OCI-LY3 (cell line): ENCODE data around the gene CLEC4F.
"Not testable (repeated sequence)": the region's sequence is repeated elsewhere in the genome, so short reads cannot be mapped to it uniquely, and the experiment has no call there.

Experiments used
- H2AFZ ChIP-seq: fragments of 200-600, 300-600 bp; shearing (Covaris generic); 2 replicates; pipeline ENCODE4 v1.6.0; 2014; ENCODE audit warnings: antibody characterized with exemption, low read depth, low read length
- H3K27ac ChIP-seq: fragments of 200-600, 300-600 bp; sonication (generic); 2 replicates; pipeline ENCODE4 v1.5.1; 2014; ENCODE audit warnings: mild to moderate bottlenecking, low read length, moderate library complexity, mixed read lengths
- H3K27me3 ChIP-seq: fragments of 200-600, 300-600 bp; sonication (generic); 2 replicates; pipeline ENCODE4 v1.6.1; 2014; ENCODE audit warnings: low read depth, low read length, mixed read lengths
- H3K36me3 ChIP-seq: fragments of 200-600, 300-600 bp; sonication (generic); replicated peaks from 2 replicates; pipeline ENCODE3; 2014; ENCODE audit warnings: low read depth, low read length, mixed read lengths
- H3K4me1 ChIP-seq: fragments of 300-600, 200-600 bp; sonication (generic); 2 replicates; pipeline ENCODE4 v1.6.1; 2014; ENCODE audit warnings: low read length, mixed read lengths
- H3K4me2 ChIP-seq: fragments of 200-600, 300-600 bp; sonication (generic); 2 replicates; pipeline ENCODE4 v1.6.1; 2014; ENCODE audit warnings: low read length, mixed read lengths
- H3K4me3 ChIP-seq: fragments of 300-600, 200-600 bp; sonication (generic); 2 replicates; pipeline ENCODE4 v1.5.1; 2014; ENCODE audit warnings: antibody characterized with exemption, mild to moderate bottlenecking, low read length, moderate library complexity
- H3K79me2 ChIP-seq: fragments of 300-600, 200-600 bp; shearing (Covaris generic); 2 replicates; pipeline ENCODE4 v1.6.1; 2014; ENCODE audit warnings: mild to moderate bottlenecking, low read length, mixed read lengths
- H3K9ac ChIP-seq: fragments of 300-600, 200-600 bp; shearing (Covaris generic); 2 replicates; pipeline ENCODE4 v1.6.0; 2014; ENCODE audit warnings: mild to moderate bottlenecking, low read length, moderate library complexity
- H3K9me3 ChIP-seq: fragments of 200-600, 300-600 bp; shearing (Covaris generic); 2 replicates; pipeline ENCODE4 v1.6.1; 2014; ENCODE audit warnings: low read length, mixed read lengths; ENCODE audit not compliant: insufficient read depth
- H4K20me1 ChIP-seq: fragments of 200-600, 300-600 bp; sonication (generic); 2 replicates; pipeline ENCODE4 v1.6.1; 2016; ENCODE audit warnings: low read length, mixed read lengths; ENCODE audit not compliant: insufficient read depth
- CTCF ChIP-seq: fragments of 200-600, 300-600 bp; sonication (generic); IDR thresholded peaks from 2 replicates; pipeline ENCODE4 v1.5.1; 2014; ENCODE audit warnings: antibody characterized with exemption, low read length, low read depth
- EZH2phosphoT487 ChIP-seq: fragments of 200-600 bp; shearing (Covaris generic); IDR thresholded peaks from 2 replicates; pipeline ENCODE4 v1.6.1; 2018; ENCODE audit warnings: antibody characterized with exemption, mixed run types, low read depth

CLEC4F gene

GRCh38 chr2:70801607-70802263 lies 18.7 kb downstream of the CLEC4F start:
- Histone ChIP-seq H3K4me2 (no peak overlapping the region), H3K9me3 (no peaks in the 10 kb centered on the region), H4K20me1 (no peaks in the 10 kb centered on the region), H3K27ac (no peak overlapping the region), H3K27me3 (peaks cover 7% of the 10 kb centered on the region; the same call in 1 of the 2 replicates), H3K4me1 (peaks cover 8% of the 10 kb centered on the region), H3K79me2 (no peaks in the 10 kb centered on the region), H3K4me3 (no peak overlapping the region), H3K9ac (no peak overlapping the region), H2AFZ (no peak overlapping the region), H3K36me3 (no peaks in the 10 kb centered on the region)
- no peak for TF ChIP-seq EZH2phosphoT487
- TF ChIP-seq CTCF = no peak

DNA sequence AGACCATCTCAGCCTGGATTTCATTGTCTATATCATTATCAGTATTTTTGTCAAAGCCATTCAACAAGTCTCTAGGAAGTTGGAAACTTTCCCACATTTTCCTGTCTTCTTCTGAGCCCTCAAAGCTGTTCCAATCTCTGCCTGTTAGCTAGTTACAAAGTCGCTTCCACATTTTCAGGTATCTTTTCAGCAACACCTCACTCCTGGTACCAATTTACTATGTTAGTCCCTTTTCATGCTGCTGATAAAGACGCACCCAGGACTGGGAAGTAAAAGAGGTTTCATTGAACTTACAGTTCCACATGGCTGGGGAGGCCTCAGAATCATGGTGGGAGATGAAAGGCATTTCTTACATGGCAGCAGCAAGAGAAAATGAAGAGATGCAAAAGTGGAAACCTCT lies 20.7 kb downstream of the CLEC4F start:
- peaks cover 8% of the 10 kb centered on the region for H3K4me1 ChIP-seq
- no peak overlapping the region for H3K9ac ChIP-seq
- TF ChIP-seq CTCF (no peak), EZH2phosphoT487 (no peak)
- no peak overlapping the region for H2AFZ ChIP-seq
- no peaks in the 10 kb centered on the region for H3K27me3 ChIP-seq
- no peaks in the 10 kb centered on the region for H3K79me2 ChIP-seq
- no peaks in the 10 kb centered on the region for H3K9me3 ChIP-seq
- no peak overlapping the region for H3K27ac ChIP-seq
- no peak overlapping the region for H3K4me2 ChIP-seq
- H3K4me3 ChIP-seq = no peak overlapping the region
- no peaks in the 10 kb centered on the region for H4K20me1 ChIP-seq
- no peaks in the 10 kb centered on the region for H3K36me3 ChIP-seq

- H3K27me3 ChIP-seq, H2AFZ ChIP-seq, H3K79me2 ChIP-seq, H3K4me2 ChIP-seq, H3K9ac ChIP-seq, H3K36me3 ChIP-seq, H4K20me1 ChIP-seq, H3K9me3 ChIP-seq, H3K4me1 ChIP-seq, H3K27ac ChIP-seq, H3K4me3 ChIP-seq: not testable (repeated sequence)
Observed at GRCh38 chr2:70797996-70798395, 22.4 kb downstream of the CLEC4F start.

DNA sequence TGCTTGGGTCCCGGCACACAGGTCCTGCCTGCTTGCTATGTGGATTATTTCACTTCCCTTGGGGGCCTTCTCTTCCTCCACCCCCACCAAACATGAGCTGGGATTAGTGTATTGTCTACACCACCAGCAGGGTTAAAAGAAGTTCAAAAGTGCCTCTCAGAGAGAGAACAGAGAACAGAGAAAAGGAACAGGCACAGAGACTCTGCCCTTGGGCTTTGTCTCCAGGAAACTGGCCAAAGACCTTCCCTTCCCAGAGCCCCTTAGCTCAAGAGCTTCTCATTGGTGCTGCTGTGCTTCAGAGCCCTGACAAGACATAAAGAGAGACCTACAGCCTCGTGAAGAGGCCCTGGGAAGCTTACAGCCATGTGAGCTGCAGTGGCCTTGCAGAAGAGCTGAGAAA lies 22.9 kb downstream of the CLEC4F start:
- no peaks in the 10 kb centered on the region for H3K36me3 ChIP-seq
- no peaks in the 10 kb centered on the region for H3K9me3 ChIP-seq
- H2AFZ ChIP-seq = no peak overlapping the region
- H4K20me1 ChIP-seq = no peaks in the 10 kb centered on the region
- H3K4me1 ChIP-seq = peaks cover 8% of the 10 kb centered on the region
- TF ChIP-seq EZH2phosphoT487 = no peak
- no peak for TF ChIP-seq CTCF
- no peak overlapping the region for H3K4me3 ChIP-seq
- H3K4me2 ChIP-seq = no peak overlapping the region
- no peak overlapping the region; the same call in 1 of the 2 replicates for H3K27ac ChIP-seq
- no peaks in the 10 kb centered on the region for H3K27me3 ChIP-seq
- H3K79me2 ChIP-seq = no peaks in the 10 kb centered on the region
- no peak overlapping the region for H3K9ac ChIP-seq
